A549 (cell line): ENCODE data around the gene CWF19L2. TPM values are rescaled to one million over a fixed set of nuclear protein-coding genes. Genes with fewer than 3 reads are reported as not detected.
A peak's percentile ranks its signal among the peaks of the same experiment; 100 is the strongest.
"Not testable (repeated sequence)": the region's sequence is repeated elsewhere in the genome, so short reads cannot be mapped to it uniquely, and the experiment has no call there.

Experiments used
- ATAC-seq, 2 experiments: fragments of 200-7000 bp in 1 of 2; fragments of >200 bp in 1 of 2; cut with Nextera tagmentation in 1 of 2; cut with Tn5 transposase in 1 of 2; 3 replicates each; pipeline versions ENCODE4 v1.8.0 to v1.9.1; 2018 to 2020; ENCODE audit warnings: mild to moderate bottlenecking in 1 of 2, moderate library complexity in 1 of 2
- CTCF ChIA-PET: fragments of 300-600 bp; sonication (Branson Sonifier 250); formaldehyde crosslinking; extraction: SDS; loops from one replicate; lab custom pipeline; 2021; ENCODE audit warnings: antibody characterized with exemption, inconsistent platforms; lab: Yijun Ruan, JAX
- POLR2A ChIA-PET: fragments of 350-600 bp; formaldehyde crosslinking; extraction: SDS; loops from one replicate; lab custom pipeline; 2021; ENCODE audit warnings: antibody characterized with exemption, inconsistent platforms; lab: Yijun Ruan, JAX
- DNase-seq, 2 experiments: peaks; one replicate each; pipeline versions ENCODE4 v3.0.0 to v3.0.0-alpha.2; 2011 to 2016; ENCODE audit warnings: low read depth in 1 of 2, low spot score in 1 of 2
- FAIRE-seq: peaks from 2 replicates; lab custom pipeline; 2011; peaks lifted over from hg19 to GRCh38; lab: Jason Lieb, UNC
- H3K27ac ChIP-seq, 2 experiments: fragments of >200 bp; sonication (Bioruptor Twin); formaldehyde crosslinking; 3 replicates each; pipeline ENCODE4 v1.5.1; 2016 to 2017
- H3K4me1 ChIP-seq: fragments of >200 bp; sonication (Bioruptor Twin); formaldehyde crosslinking; 3 replicates; pipeline ENCODE4 v1.6.1; 2016
- H3K4me2 ChIP-seq: fragments of >200 bp; sonication (Bioruptor Twin); formaldehyde crosslinking; 3 replicates; pipeline ENCODE4 v1.6.1; 2016
- H3K4me3 ChIP-seq: fragments of >200 bp; sonication (Bioruptor Twin); formaldehyde crosslinking; 3 replicates; pipeline ENCODE4 v1.5.1; 2016
- H3K9me3 ChIP-seq: fragments of >200 bp; sonication (Bioruptor Twin); formaldehyde crosslinking; 3 replicates; pipeline ENCODE4 v1.6.1; 2016
- CHD2 ChIP-seq: fragments of 150-350 bp; IDR thresholded peaks from 2 replicates; pipeline ENCODE4 v1.6.1; 2014; ENCODE audit warnings: low read length; ENCODE audit not compliant: partially characterized antibody
- CHD4 ChIP-seq: fragments of 200-600 bp; sonication (generic); IDR thresholded peaks from 2 replicates; pipeline ENCODE4 v1.6.1; 2016; ENCODE audit warnings: antibody characterized with exemption, mild to moderate bottlenecking, borderline replicate concordance
- EHMT2 ChIP-seq: fragments of 200-600 bp; sonication (generic); IDR thresholded peaks from 2 replicates; pipeline ENCODE4 v1.6.1; 2016; ENCODE audit warnings: antibody characterized with exemption, low read depth, mild to moderate bottlenecking, moderate library complexity
- FOXS1 ChIP-seq: fragments of 250-450 bp; sonication (Bioruptor Pico); IDR thresholded peaks from 2 replicates; pipeline ENCODE4 v1.5.0; 2020; ENCODE audit warnings: mild to moderate bottlenecking, moderate library complexity
- GATA3 ChIP-seq: IDR thresholded peaks from 2 replicates; pipeline ENCODE4 v1.6.1; 2012; ENCODE audit warnings: borderline replicate concordance
- HOXA7 ChIP-seq: fragments of 250-450 bp; sonication (Bioruptor Pico); IDR thresholded peaks from 2 replicates; pipeline ENCODE4 v1.5.0; 2020; ENCODE audit warnings: mild to moderate bottlenecking, moderate library complexity
- HOXB13 ChIP-seq: fragments of 250-450 bp; sonication (Bioruptor Pico); IDR thresholded peaks from 2 replicates; pipeline ENCODE4 v1.5.0; 2020; ENCODE audit warnings: low read depth, mild to moderate bottlenecking, moderate library complexity
- HOXB5 ChIP-seq: fragments of 250-450 bp; sonication (Bioruptor Pico); IDR thresholded peaks from 2 replicates; pipeline ENCODE4 v1.5.0; 2020; ENCODE audit warnings: mild to moderate bottlenecking, moderate library complexity
- JUN ChIP-seq, 2 experiments: fragments of >200 bp; sonication (Bioruptor Twin); formaldehyde crosslinking; IDR thresholded peaks; 2 replicates in 1 of 2; 3 replicates in 1 of 2; pipeline ENCODE4 v1.6.1; 2016 to 2017
- JUNB ChIP-seq: fragments of >200 bp; sonication (Bioruptor Twin); formaldehyde crosslinking; IDR thresholded peaks from 2 replicates; pipeline ENCODE4 v1.6.1; 2016
- KDM5A ChIP-seq: fragments of 200-600 bp; sonication (generic); IDR thresholded peaks from 2 replicates; pipeline ENCODE4 v1.6.1; 2016; ENCODE audit warnings: antibody characterized with exemption, mild to moderate bottlenecking
- MAX ChIP-seq: IDR thresholded peaks from 2 replicates; pipeline ENCODE4 v1.6.1; 2012
- MAZ ChIP-seq: fragments of 150-350 bp; IDR thresholded peaks from 2 replicates; pipeline ENCODE4 v1.6.1; 2014; ENCODE audit warnings: antibody characterized with exemption, low read depth, low read length, borderline replicate concordance
- MYC ChIP-seq: IDR thresholded peaks from 2 replicates; pipeline ENCODE4 v1.6.1; 2012; ENCODE audit warnings: mild to moderate bottlenecking, inconsistent platforms, low read length, improper control_type of control experiment, borderline replicate concordance
- NPAS2 ChIP-seq: fragments of 250-450 bp; sonication (Bioruptor Pico); IDR thresholded peaks from 2 replicates; pipeline ENCODE4 v1.8.0; 2022; ENCODE audit warnings: mild to moderate bottlenecking, moderate library complexity, borderline replicate concordance
- PHF8 ChIP-seq: fragments of 200-600 bp; sonication (generic); IDR thresholded peaks from 2 replicates; pipeline ENCODE4 v1.6.1; 2016; ENCODE audit warnings: low read depth, mild to moderate bottlenecking, antibody characterized with exemption, moderate library complexity, borderline replicate concordance
- POLR2AphosphoS2 ChIP-seq: conservative IDR thresholded peaks from 2 replicates; pipeline ENCODE4 v1.6.1; 2012; ENCODE audit warnings: low read length, improper control_type of control experiment, inconsistent platforms
- RAD21 ChIP-seq, 2 experiments: fragments of >200 bp in 1 of 2; sonication (Bioruptor Twin) in 1 of 2; formaldehyde crosslinking in 1 of 2; IDR thresholded peaks in 1 of 2; conservative IDR thresholded peaks in 1 of 2; 2 replicates in 1 of 2; 3 replicates in 1 of 2; pipeline ENCODE4 v1.6.1; 2012 to 2018; ENCODE audit warnings: inconsistent platforms in 1 of 2
- SREBF2 ChIP-seq: fragments of 450-650 bp; IDR thresholded peaks from 2 replicates; pipeline ENCODE4 v1.6.1; 2014; ENCODE audit warnings: mild to moderate bottlenecking, moderate library complexity
- TP53 ChIP-seq: fragments of 250-450 bp; sonication (Bioruptor Pico); IDR thresholded peaks from 2 replicates; pipeline ENCODE4 v1.5.0; 2021; ENCODE audit warnings: mild to moderate bottlenecking, moderate library complexity
- ZC3H11A ChIP-seq: fragments of 450-650 bp; IDR thresholded peaks from 2 replicates; pipeline ENCODE4 v1.6.1; 2014; ENCODE audit warnings: antibody characterized with exemption, mild to moderate bottlenecking
- WGBS: methylation state at CpG from one replicate; pipeline ENCODE4 v1.1.6; 2017; ENCODE audit errors: missing lambda C conversion rate; 5-methylcytosine and 5-hydroxymethylcytosine counted together
- polyA plus RNA-seq, 4 experiments: library from polyadenylated mRNA; depleted of rRNA in 3 of 4; stranded (reverse); fragments of >200 nt; fragmentation: RNase III in 1 of 4; extraction: RNeasy Plus Mini Kit Qiagen cat#74134 plus additional on column Dnase treatment in 1 of 4; gene quantifications; 2 replicates in 3 of 4; 3 replicates in 1 of 4; pipeline ENCODE4 v1.2.3, GENCODE V29; 2011 to 2017
- TF ChIP-seq, protein P1 (sequence below): IDR thresholded peaks from 2 replicates; pipeline ENCODE4 v1.6.1; 2012; ENCODE audit warnings: low read depth, borderline replicate concordance

CWF19L2 gene
- polyA plus RNA-seq, 2 of the 4 experiments (the other 2 are of a cell fraction) = 5.4 to 5.8 TPM

- TF ChIP-seq HOXB5 (CRISPR knock-in tag) (no peak), CHD2 (no peak), JUN (IDR thresholded peaks at IDR 0.05) (no peak), TP53 (CRISPR knock-in tag) (no peak), HOXB13 (CRISPR knock-in tag) (no peak), ZC3H11A (no peak), GATA3 (no peak), SREBF2 (no peak)
- Histone ChIP-seq H3K9me3 (no peaks in the 10 kb centered on the region), H3K4me2 (no peak overlapping the region), H3K4me1 (peaks cover 7% of the 10 kb centered on the region; the same call in 2 of the 3 replicates), H3K4me3 (no peak overlapping the region), H3K27ac (peak overlapping the region; percentile 14 to 49; a peak in 2 of 6 replicates)
- ATAC-seq (no peak), FAIRE-seq (no peak), DNase-seq (peak in 1 of 2 experiments; percentile 16)
- no CpG with 5 or more reads among the region's 4 CpGs for WGBS
- POLR2A ChIA-PET = no interaction called here
- CTCF ChIA-PET = interaction anchor here (1.5 kb wide), 1 partner anchor 12 kb away, joined by 3 read pairs; no protein-coding TSS in a partner anchor
Measured at GRCh38 chr11:107397357-107397756, 60.3 kb downstream of the CWF19L2 start.

GRCh38 chr11:107392611-107393010 is 65.0 kb downstream of the CWF19L2 start:
- POLR2A ChIA-PET = no interaction called here
- no peak for ATAC-seq
- Histone ChIP-seq H3K27ac (no peak overlapping the region), H3K9me3 (no peaks in the 10 kb centered on the region), H3K4me2 (no peak overlapping the region), H3K4me3 (no peak overlapping the region), H3K4me1 (peaks cover 6% of the 10 kb centered on the region; the same call in 2 of the 3 replicates)
- WGBS = 91% methylated on average over 3 of the region's 3 CpGs
- TF ChIP-seq CHD4 (no peak), MAZ (no peak), FOXS1 (CRISPR knock-in tag) (no peak), EHMT2 (no peak)
- no peak for DNase-seq
- no peak for FAIRE-seq
- CTCF ChIA-PET = no interaction called here

DNA sequence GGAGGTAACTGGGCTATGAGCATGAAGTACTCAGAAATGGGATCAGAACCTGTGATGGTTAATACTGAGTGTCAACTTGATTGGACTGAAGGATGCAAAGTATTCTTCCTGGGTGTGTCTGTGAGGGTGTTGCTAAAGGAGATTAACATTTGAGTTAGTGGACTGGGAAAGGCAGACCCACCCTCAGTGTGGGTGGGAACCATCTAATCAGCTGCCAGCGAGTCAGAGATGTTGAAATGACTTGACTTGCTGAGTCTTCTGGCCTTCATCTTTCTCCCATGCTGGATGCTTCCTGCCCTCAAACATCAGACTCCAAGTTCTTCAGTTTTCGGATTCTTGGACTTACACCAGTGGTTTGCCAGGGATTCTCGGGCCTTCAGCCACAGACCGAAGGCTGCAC is 66.9 kb downstream of the CWF19L2 start:
- DNase-seq, H3K27ac ChIP-seq, H3K9me3 ChIP-seq, CTCF ChIA-PET, H3K4me3 ChIP-seq, FAIRE-seq, ATAC-seq, H3K4me1 ChIP-seq, POLR2A ChIA-PET, H3K4me2 ChIP-seq: not testable (repeated sequence)
- WGBS = 98% methylated on average over 4 of the region's 4 CpGs

DNA sequence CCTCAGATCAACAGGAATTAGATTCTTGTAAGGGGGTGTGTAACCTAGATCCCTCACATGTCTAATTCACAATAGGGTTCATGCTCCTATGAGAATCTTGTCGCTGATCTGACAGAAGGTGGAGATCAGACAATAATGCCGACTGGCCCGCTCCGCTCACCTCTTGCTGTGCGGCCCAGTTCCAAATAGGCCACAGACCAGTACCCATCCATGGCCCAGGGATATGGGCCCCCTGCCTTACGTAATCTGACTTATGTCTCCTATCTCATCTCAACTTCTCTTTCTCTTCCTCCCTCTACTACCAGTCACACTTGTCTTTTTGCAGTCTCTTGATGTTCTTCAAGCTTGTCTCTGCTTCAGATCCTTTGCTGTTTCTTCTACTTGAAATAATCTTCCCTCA is 70.0 kb downstream of the CWF19L2 start:
- ATAC-seq = no peak
- no peak for DNase-seq
- 97% methylated on average over 6 of the region's 6 CpGs for WGBS
- TF ChIP-seq SREBF2 (no peak), RAD21 (conservative IDR thresholded peaks at IDR 0.05 in 1 of 2, IDR thresholded peaks at IDR 0.05 in 1 of 2) (no peak), PHF8 (no peak), MAX (no peak), KDM5A (no peak), TP53 (CRISPR knock-in tag) (no peak), HOXA7 (CRISPR knock-in tag) (no peak), CHD4 (no peak), POLR2AphosphoS2 (no peak), JUNB (no peak), CHD2 (no peak), MYC (no peak), NPAS2 (CRISPR knock-in tag) (no peak)
- TF ChIP-seq, protein P1, sequence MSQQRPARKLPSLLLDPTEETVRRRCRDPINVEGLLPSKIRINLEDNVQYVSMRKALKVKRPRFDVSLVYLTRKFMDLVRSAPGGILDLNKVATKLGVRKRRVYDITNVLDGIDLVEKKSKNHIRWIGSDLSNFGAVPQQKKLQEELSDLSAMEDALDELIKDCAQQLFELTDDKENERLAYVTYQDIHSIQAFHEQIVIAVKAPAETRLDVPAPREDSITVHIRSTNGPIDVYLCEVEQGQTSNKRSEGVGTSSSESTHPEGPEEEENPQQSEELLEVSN = no peak
- H3K4me1 ChIP-seq = peaks cover 19% of the 10 kb centered on the region
- no peak overlapping the region for H3K4me2 ChIP-seq
- no peak overlapping the region for H3K27ac ChIP-seq
- no peak for FAIRE-seq
- POLR2A ChIA-PET = no interaction called here
- no peak overlapping the region for H3K4me3 ChIP-seq
- CTCF ChIA-PET = no interaction called here
- no peaks in the 10 kb centered on the region for H3K9me3 ChIP-seq
